ENCODE measurements around the gene UGT1A9. TPM values are rescaled to one million over a fixed set of nuclear protein-coding genes. Genes with fewer than 3 reads are reported as not detected.
"Not testable (repeated sequence)": the region's sequence is repeated elsewhere in the genome, so short reads cannot be mapped to it uniquely, and the experiment has no call there.

UGT1A9 gene
- total RNA-seq, 6 experiments from 2014 or later: not detected

- no peak for TF ChIP-seq CTCF (IDR thresholded peaks at IDR 0.05)
- Mint-ChIP-seq H3K27ac (no peak overlapping the region), H3K27me3 (ENCODE audit: insufficient read depth) (peaks cover 13% of the 10 kb centered on the region), H3K36me3 (ENCODE audit: low read depth) (no peaks in the 10 kb centered on the region), H3K4me1 (ENCODE audit: low read depth) (no peaks in the 10 kb centered on the region), H3K9me3 (peaks cover 10% of the 10 kb centered on the region; the same call in 1 of the 2 replicates), H3K4me3 (no peak overlapping the region)
- no peak for DNase-seq
Measured at GRCh38 chr2:233740870-233741269, 69.2 kb downstream of the UGT1A9 start.

DNA sequence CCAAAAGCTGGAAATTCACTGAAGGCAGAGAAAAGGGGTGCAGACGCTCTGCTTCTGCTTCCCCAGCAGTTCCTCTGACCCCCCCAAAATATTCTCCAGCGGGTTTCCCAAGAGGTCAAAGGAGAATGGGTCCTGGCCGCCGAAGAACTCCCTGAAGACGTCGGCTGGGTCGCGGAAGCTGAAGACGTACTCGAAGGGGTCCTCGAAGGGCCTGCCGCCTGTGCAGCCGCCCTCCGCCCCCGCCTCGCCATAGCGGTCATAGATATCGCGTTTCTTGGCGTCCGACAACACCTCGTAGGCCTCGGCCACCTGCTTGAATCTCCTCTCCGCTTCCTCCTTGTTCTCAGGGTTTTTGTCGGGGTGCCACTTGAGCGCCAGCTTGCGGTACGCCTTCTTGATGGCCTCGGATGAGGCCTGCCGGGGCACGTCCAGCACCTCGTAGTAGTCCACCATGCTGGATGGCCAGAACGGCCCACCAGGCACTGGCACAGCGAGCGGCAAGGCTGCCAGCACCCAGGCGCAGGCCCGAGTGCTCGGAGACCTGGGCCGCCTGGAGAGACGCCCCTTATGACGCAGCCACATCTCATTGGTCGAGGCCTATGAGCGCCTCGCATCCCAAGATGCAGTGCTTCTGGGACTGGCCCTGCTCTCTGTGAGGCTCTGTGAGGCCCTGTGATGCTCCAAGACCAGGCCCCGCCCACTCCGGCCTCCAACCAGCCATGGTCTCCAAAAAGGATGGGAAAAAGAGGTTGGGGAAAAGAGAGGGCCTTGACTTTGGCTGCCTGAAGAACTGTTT is 72.0 kb downstream of the UGT1A9 start:
- Mint-ChIP-seq H3K4me3 (no peak overlapping the region), H3K27me3 (ENCODE audit: insufficient read depth) (peaks cover 7% of the 10 kb centered on the region; the same call in 1 of the 2 replicates), H3K27ac (no peak overlapping the region), H3K36me3 (ENCODE audit: low read depth) (no peaks in the 10 kb centered on the region), H3K4me1 (ENCODE audit: low read depth) (no peaks in the 10 kb centered on the region), H3K9me3 (peaks cover 6% of the 10 kb centered on the region; the same call in 1 of the 2 replicates)
- no peak for TF ChIP-seq CTCF (IDR thresholded peaks at IDR 0.05)
- DNase-seq: no peak

DNA sequence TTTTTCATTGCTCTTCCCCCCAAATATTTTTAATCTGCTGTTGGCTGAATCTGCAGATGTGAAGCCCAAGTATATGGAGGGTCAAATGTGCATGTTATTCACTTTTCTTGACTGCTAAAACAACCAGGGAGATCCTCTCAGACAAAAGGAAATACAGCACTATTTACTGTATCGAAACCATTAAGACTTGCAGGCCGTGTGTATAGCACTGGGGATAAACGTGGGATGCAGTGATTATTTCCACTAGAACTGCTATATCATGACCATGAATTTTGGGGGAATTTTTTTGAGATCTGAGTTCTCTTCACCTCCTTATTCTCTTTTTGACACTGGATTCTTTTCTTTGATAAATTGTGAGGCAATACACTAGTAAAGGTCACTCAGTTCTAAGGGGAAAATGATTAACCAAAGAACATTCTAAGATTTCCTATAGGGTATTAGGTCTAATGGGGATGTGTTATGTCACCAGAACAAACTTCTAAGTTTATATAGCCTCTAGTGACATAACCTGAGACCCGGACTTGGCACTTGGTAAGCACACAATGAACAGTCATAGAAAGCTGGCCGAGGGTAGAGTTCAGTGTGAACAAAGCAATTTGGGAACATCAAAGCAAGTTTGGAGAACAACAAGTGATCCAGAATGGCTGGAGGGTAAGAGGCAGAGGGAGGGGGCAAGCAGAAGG is 73.5 kb downstream of the UGT1A9 start:
- H3K4me1 Mint-ChIP-seq (ENCODE audit: low read depth): no peaks in the 10 kb centered on the region
- peaks cover 7% of the 10 kb centered on the region; the same call in 1 of the 2 replicates for H3K27me3 Mint-ChIP-seq (ENCODE audit: insufficient read depth)
- no peak overlapping the region for H3K27ac Mint-ChIP-seq
- H3K9me3 Mint-ChIP-seq: peaks cover 12% of the 10 kb centered on the region
- no peak for DNase-seq
- no peaks in the 10 kb centered on the region for H3K36me3 Mint-ChIP-seq (ENCODE audit: low read depth)
- H3K4me3 Mint-ChIP-seq: no peak overlapping the region
- TF ChIP-seq CTCF (IDR thresholded peaks at IDR 0.05): no peak

DNA sequence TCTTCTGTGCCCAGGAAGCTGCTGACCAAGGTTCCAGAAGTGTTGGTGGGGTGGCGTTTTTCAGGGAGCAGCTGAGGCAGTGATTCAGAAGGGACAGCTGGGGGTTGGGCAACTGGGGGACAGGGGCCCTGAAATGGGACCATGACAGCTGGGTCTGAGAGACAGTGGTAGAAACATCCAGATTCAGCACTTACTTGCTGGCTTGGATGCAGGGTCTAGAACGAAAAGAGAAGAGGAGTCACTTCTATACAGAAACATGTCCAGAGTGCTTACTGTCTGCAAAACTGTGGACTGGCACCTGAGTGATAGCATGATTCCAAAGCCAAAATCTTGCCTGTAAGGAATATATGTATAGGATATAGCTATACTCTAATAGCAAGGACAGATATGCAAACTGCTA is 74.1 kb downstream of the UGT1A9 start:
- not testable (repeated sequence) for H3K4me3 Mint-ChIP-seq; H3K36me3 Mint-ChIP-seq (ENCODE audit: low read depth); H3K4me1 Mint-ChIP-seq (ENCODE audit: low read depth); H3K27me3 Mint-ChIP-seq (ENCODE audit: insufficient read depth); DNase-seq; H3K27ac Mint-ChIP-seq
- peaks cover 12% of the 10 kb centered on the region for H3K9me3 Mint-ChIP-seq

DNA sequence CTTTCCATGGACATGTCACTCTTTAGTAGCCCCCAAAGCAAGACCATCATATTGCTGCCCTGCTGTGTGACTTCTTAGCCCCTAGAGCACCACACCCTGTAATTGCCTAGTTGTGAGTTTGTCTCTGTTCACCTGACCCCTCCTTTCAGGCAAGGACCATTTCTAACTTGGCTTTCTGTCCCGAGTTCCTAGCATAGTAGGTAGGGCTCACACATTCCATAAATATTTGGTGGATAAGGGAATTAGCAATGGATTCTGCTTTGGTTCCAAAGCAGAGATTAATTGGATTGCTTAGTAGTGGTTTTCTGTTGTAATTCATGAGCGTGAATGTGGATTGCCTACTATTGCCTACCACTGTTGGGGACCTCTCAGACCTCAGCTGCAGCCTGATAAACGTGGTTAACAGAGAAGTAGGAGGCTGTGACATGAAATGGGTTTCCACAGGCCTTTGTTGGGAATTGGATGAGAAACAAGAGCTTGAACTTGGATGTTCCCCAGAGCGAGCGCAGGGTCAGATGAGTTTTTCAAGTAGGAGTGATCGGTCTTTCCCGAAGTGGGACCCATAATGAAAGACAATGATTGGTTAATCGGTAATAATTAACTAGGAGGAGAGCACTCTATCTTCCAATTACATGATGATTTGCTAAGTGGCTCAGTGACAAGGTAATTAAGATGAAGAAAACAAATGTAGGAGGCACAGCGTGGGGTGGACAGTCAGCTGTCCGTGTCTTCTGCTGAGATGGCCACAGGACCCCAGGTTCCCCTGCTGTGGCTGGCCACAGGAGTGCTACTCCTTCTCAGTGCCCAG is 75.0 kb downstream of the UGT1A9 start:
- H3K9me3 Mint-ChIP-seq: peaks cover 20% of the 10 kb centered on the region
- no peak for DNase-seq
- TF ChIP-seq CTCF (IDR thresholded peaks at IDR 0.05): no peak
- no peaks in the 10 kb centered on the region for H3K36me3 Mint-ChIP-seq (ENCODE audit: low read depth)
- H3K27ac Mint-ChIP-seq: no peak overlapping the region
- H3K4me1 Mint-ChIP-seq (ENCODE audit: low read depth): no peaks in the 10 kb centered on the region
- H3K27me3 Mint-ChIP-seq (ENCODE audit: insufficient read depth): peaks cover 7% of the 10 kb centered on the region; the same call in 1 of the 2 replicates
- no peak overlapping the region for H3K4me3 Mint-ChIP-seq
